GM21381 (cell line): ENCODE data around the gene SELENOW.
"Not testable (repeated sequence)": the region's sequence is repeated elsewhere in the genome, so short reads cannot be mapped to it uniquely, and the experiment has no call there.

Source experiments
- ATAC-seq: cut with Tn5 transposase; IDR thresholded peaks from one replicate; pipeline ENCODE4 v1.9.1; 2021; ENCODE audit warnings: mild to moderate bottlenecking, moderate library complexity; ENCODE audit not compliant: unreplicated experiment

Gene SELENOW

DNA sequence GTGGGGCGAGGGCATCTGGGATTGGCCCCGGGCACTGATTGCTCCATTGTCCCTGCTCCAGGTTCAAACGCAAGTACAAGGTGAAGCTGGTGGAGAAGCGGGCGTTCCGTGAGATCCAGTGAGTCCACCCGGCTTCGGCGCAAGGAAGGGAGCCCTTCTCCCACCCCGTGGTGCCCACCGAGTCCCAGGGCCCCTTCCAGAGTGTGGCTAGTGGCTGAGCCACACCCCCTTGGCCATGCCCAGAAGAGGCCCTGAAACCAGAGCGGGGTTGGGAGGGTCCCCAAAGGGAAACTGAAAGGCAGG lies 21.9 kb upstream of the SELENOW start:
- ATAC-seq, result no peak

DNA sequence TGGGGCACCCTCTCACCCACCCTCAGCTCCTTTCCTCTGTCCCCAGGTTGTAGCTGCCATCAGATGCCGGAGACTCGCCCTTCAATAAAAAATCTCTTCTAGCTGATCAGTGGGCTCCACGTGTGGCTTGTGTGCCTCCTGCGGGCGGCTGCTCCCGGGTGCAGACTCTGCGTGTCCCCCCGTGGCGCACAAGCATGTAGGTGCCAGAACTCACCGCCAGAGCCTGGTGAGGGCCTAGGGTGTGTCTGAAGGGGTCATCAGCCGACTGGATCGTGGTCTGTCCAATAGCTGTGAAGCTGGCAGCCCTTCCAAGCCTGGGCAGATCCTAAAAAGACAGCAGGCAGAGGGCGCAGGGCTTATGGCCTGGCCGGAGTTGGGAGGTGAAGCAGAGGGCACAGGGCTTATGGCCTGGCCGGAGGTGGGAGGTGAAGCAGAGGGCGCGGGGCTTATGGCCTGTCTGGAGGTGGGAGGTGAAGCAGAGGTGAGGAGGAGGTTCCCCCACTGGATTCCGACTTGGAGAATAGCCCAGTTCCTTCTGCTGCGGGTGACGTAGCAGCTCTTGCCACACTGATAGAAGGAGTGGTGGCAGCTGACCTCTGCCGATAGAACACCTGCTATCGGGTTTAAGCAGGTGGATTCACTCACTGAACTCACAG lies 21.4 kb upstream of the SELENOW start:
- ATAC-seq, result no peak

DNA sequence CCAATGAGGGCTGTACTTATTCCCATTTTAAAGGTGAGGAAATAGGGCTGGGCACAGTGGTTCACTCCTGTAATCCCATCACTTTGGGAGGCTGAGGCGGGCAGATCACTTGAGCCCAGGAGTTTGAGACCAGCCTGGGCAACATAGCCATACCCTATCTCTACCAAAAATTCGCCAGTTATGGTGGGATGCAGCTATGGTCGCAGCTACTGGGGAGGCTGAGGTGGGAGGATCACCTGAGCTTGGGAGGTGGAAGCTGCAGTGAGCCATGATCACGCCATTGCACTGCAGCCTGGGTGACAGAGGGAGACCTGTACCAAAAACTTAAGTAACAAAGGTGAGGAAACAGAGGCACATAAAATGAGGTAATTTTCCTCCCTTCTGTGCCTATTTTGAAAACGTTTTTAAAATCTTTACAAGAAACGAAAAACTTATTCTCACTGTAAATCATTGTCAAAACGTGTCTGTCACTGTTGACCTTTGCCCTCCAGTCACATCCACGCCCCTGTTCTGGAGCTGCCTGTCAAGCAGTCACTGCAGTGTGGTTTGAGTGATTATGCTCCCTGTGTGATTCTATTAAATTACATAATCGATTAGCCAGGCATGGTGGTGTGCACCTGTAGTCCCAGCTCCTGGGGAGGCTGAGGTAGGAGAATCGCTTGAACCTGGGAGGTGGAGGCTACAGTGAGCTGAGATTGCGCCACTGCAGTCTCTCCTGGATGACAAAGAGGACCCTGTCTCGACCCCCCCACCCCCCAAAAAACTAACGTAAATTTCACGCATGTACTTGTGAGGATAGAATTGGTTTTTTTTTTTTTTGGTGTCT lies 20.7 kb upstream of the SELENOW start:
- no peak for ATAC-seq

DNA sequence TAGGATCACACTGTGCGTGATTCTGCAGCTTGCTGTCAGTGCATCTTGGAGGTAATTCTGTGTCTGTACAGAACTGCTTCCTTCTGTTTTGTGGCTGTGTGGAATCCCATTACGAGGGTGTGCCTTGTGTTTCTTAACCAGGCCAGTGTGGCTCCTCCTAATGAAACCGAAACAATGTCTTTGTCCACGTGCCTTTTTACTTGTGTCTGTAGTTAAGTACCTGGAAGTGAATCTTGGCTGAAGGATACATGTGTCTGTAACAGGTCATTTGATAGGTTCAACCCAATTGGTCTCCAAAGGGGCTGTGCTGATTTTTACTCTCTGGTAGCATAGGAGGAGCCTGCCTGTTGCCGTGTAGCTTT lies 20.1 kb upstream of the SELENOW start:
- no peak for ATAC-seq

DNA sequence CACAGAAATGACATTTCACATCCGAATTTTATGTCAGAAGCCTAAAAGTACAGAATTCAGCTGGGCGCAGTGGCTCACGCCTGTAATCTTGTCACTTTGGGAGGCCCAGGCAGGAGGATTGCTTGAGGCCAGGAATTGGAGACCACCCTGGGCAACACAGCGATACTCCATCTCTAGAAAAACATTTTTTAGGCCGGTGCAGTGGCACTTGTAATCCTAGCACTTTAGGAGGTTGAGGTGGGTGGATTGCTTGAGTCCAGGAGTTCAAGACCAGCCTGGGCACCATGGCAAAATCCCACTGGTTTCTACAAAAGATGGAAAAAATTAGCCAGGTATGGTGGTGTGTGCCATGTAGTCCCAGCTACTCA lies 17.9 kb upstream of the SELENOW start:
- no peak for ATAC-seq

DNA sequence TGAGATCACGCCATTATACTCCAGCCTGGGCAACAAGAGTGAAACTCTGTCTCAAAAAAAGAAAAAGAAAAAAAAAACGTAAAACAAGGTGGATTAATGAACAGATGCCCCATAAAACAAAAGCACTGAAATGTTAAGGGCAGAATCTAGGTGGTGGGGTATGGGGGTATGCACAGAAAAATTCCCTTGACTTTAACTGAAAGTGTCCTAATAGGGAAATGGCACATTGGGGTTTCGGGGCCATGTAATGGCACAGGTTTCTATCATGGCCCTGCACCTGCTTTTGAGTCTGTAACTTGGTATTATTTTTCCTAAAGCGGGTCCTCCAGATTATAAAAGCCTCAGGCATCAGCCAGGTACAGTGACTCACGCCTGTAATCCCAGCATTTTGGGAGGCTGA lies 16.9 kb upstream of the SELENOW start:
- no peak for ATAC-seq

DNA sequence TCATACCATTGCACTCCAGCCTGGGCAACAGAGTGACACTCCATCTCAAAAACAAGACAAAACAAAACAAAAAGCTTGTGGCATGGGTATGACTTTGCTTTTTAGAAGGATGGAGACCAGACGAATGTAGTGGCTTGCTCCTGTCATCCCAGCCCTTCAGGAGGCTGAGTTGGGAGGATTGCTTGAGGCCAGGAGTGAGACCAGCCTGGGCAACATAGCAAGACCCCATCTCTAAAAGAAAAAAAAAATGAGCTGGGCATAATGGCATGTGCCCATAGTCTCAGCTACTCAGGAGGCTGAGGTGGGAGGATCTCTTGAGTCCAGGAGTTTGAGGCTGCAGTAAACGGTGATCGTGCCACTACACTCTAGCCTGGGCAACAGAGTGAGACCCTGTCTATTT lies 16.4 kb upstream of the SELENOW start:
- no peak for ATAC-seq

DNA sequence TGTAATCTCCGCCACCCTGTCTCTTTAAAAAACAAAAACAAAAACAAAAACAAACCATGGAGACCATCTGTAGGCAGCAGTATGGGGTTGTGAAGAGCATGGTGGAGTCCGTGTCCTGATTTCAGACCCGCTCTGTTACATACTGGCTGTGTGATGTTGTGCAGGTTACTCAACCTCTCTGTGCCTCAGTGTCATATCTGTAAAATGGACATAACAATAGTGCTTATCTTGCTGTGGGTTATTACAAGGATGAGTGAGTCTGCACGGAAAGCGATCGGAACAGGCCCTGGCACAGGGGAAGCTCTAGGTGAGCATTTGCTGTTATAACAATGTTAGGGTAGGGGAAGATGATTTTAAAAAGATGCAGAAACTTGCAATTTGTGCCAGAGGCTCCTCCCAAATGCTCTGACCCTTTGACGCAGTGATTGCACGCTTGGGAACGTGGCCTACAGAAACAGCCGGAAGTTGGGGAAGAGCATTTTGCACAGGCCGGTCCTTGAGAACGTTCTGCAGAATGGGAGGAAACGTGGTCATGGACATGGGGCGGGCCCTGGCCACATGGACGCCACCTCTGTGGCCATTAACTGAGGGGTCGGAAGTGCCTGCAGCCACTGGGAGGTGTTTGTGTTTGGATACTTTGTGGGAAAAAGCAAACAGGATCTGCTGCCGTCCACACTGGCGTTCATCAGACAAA lies 15.7 kb upstream of the SELENOW start:
- no peak for ATAC-seq

DNA sequence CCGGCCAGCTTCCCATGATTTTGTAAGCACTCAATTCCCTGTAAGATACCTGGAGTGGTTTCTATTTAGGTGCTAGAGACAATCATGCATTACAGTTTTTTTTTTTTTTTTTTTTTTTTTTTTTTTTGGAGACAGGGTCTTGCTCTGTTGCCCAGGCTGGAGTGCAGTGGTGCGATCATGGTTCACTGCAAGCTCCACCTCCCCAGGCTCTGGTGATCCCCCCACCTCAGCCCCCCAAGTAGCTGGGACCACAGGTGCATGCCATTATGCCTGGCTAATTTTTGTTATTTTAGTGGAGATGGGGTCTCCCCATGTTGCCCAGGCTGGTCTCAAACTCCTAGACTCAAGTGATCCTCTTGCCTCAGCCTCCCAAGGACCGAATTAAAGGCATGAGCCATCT lies 13.8 kb upstream of the SELENOW start:
- ATAC-seq, result not testable (repeated sequence)

DNA sequence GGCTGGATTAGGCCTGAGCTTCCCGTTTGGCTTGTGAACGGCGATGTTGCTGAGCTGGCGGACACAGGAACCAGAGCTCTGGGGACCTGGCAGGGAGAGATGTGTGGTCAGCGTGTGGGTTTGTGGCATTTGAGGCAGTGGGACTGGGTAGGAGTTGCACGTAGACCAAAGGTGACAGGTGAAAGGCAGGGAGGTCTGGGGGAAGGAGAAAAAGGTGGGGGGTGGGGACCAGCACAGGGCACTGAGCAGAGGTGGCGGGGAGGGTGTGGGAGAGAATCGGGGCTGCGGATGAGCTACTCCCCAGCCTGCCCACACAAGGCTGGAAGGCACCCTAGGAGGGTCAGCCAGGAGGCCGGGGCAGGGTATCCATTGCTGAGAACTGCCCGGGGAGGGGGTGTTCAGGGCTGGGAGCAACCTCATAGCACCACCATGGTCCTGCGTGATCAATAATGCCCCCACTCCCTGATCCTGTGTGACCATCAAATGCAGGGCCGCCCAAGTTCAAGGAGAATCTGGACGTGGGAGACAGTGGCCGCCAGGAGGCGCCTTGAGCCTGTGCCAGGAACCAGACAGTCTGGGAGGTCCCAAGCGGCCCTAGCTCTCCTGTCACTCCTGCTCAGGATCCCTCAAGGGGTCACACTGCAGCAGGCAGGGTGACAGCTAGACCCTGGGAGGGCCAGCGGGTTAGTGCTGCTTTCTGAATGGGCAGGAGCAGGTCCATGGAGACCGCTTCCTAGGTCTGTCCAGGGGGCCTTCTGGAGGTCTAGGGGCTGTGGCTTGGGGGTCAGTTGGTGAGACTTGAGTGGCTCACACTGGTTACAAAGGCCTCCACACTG lies 12.8 kb upstream of the SELENOW start:
- ATAC-seq, result no peak

DNA sequence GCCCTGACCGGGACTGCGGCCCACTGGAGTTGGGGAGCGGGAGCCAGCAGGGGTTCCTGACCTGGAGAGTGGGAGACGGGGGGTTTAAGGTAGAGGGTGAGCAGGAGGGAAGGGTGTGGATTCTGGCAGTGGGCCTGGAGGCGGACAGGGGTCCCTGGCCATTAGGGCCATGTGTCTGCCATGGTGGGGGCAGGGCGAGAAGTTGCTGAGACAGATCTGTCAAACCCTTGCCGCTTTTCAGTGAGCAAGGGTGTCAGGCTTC lies 12.2 kb upstream of the SELENOW start:
- no peak for ATAC-seq

DNA sequence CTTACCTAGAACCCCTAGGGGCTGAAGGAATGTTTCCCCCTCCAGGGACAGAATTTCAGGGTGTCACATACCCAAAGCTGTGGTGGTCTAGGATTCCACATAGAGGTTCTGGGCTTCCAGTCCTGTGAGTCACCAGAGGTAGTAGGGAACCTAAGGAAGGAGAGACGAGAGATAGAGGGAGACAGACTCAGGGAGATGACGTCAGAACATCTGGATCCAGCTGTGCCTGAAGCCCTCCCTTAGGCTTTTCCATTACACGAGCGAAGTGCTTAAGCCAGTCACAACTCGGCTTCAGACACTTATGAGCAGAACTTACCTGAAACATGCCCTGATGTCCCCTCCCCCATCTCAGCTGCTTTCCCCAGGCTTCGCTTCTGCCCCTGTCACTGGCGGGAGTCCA lies 11.8 kb upstream of the SELENOW start:
- no peak for ATAC-seq

DNA sequence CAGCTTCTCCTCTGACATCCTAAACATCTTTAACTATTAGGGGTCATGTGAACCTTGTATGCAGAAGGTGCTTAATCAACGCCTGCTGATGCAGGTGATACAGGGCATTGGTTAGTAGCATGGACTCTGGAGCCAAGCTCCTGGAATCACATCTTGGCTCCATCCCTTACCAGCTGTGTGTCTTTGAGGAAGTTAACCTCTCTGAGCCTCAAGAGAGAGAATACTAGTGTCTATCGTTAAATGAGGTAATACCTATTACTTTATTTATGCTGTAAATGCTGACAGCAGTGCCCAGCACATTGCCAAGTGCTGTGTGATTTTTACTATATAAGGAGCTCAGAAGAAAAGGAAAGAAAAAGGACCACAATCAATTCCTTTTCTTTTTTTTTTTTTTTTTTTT lies 11.2 kb upstream of the SELENOW start:
- ATAC-seq, result no peak

DNA sequence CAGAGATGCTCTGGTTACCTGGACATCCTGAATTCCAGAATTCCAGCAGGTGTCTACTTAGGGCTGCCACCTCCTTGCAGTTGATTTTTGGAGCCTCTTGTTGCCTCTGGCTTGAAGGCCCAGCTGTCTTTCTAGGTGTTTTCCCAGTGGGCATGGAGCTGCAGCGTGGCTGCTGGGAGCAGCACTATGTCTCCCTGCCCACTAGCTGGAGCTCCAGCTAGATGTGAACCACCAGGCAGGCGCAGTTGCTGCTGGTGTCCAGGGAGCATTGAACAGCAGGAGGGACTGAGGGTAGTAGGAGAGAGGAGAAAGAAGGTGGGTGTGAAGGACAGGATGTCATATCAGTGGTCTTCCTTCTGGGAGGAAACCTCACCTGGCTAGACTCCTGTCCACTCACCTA lies 9.9 kb upstream of the SELENOW start:
- ATAC-seq, result no peak

DNA sequence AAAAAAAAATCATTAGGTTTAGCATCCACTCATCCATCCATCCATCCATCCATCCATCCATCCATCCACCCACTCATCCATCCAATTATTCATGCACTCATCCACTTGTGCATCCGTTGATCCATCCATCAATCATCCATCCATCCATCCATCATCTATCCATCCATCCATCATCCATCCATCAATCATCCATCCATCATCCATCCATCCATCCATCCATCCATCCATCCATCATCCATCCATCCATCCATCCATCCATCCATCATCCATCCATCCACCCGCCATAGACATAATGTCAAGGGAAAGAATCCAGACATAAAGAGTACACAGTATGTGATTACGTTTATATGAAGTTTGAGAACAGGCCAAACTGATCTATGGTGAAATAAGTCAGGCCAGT lies 9.0 kb upstream of the SELENOW start:
- no peak for ATAC-seq

DNA sequence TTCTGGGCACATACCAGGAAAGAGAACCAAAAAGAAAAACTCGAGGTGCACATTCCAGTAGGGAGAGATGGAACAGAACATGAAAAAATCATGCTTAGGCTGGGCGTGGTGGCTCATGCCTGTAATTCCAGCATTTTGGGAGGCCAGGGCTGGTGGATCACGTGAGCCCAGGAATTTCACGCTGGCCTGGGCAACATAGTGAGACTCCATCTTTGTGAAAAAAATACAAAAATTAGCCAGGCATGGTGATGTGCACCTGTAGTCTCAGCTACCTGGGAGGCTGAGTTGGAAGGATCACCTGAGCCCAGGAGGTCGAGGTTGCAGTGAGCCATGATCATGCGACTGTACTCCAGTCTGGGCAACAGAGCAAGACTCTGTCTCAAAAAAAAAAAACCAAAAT lies 7.2 kb upstream of the SELENOW start:
- ATAC-seq, result not testable (repeated sequence)

DNA sequence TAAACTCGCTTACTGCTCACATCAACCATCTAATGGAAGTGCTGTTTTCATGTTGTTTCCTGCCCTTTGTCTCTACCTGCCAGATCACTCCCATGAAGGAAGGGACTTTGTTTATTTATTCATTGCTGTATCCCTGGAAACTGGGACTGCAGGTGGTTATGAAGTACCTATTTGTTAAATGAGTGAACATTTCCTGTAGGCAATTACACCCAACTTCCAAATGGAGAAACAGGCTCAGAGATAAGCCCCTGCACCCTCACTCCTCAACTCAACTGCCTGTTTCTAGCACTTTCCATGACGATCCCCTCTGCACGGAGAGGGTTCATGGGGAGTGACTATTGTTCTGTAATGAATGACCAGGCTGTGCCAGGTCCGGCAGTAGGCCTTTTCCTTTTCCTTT lies 1.9 kb upstream of the SELENOW start:
- ATAC-seq, result no peak

DNA sequence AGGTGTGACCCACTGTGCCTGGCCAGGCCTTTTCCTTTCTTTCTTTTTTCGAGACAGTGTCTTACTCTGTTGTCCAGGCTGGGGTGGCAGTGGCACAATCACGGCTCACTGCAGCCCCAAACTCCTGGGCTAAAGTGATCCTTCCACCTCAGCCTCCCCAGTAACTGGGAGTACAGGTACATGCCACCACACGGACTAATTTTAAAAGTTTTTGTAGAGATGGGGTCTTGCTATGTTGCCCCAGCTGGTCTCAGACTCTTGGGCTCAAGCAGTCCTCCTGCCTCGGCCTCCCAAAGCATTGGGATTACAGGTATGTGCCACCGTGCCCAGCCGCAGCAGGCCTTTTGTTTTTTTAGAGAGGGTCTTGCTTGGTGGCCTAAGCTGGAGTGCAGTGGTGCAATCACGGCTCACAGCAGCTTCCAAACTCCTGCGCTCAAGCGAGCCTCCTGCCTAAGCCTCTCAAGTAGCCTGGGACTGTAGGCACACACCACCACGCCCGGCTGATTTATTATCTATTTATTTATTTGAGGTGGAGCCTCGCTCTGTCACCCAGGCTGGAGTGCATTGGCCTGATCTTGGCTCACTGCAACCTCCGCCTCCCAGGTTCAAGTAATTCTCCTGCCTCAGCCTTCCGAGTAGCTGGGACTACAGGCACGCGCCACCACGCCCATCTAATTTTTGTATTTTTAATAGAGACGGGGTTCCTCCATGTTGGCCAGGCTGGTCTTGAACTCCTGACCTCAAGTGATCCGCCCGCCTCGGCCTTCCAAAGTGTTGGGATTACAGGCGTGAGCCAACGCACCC lies 1.1 kb upstream of the SELENOW start:
- ATAC-seq, result not testable (repeated sequence)

DNA sequence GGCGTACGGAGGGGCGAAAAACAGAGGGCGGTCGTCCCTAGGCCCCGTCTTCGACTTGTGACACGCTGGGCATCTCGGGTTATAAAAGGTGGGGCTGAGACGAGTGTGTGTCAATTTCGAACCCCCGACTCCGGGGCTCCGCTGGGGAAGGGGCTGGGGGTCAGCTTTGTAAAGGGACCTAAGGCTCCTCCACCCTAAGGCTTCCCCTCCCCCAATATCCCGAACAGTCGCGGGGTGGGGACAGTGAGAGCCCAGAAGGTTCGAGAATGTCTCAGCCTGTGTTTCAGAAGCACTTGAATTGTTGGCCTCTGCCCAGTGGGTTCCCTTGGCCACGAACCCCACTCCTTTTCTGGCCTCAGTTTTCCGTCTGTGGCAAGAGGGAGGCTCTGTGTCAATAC lies 450 bp downstream of the SELENOW start:
- ATAC-seq, result no peak

DNA sequence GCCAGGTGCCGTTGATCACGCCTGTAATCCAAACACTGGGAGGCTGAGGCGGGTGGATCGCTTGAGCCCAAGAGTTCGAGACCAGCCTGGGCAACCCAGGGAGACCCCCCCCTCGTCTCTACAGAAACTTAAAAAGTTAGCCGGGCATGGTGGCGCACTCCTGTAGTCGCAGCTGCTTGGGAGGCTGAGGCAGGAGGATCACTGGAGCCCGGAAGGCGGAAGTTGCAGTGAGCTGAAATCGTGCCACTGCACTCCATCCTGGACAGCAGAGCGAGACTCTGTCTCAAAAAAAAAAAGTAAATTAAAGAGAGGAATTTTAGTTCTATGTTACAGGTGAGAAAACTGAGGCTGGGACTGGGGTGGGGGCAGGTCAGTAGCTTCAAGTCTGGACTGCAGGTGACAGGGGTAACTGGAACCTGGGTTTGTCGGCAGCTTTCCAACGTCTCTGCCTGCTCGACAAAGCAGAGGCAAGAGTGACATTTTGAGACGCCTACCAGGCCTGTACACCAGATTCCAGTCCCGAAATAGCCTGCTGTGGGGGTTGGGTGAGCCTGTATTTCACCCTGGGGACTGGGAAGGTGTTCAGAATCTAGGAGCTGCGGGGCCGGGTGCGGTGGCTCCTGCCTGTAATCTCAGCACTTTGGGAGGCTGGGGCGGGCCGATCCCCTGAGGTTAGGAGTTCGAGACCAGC lies 1.2 kb downstream of the SELENOW start:
- no peak for ATAC-seq

DNA sequence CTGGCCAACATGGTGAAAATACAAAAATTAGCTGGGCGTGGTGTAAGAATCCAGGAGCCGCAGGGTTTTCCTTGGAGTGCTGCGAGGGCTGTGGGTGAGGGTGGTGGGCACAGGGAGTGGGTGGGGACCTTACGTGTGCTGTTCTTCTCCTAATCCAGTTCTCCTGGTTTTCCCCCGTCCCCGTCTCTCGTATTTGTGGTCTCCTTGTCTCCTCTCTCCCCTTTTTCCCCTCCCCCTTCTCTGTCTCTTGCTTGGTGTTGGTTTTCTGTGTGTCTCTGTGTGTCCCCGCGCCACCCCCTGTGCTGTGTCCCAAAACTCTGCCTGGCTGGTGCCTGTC lies 1.7 kb downstream of the SELENOW start:
- ATAC-seq, result no peak
